Osteoblast (primary cell): ENCODE measurements around the gene FBXO22. TPM values are rescaled to one million over a fixed set of nuclear protein-coding genes. Genes with fewer than 3 reads are reported as not detected.

Source experiments
- DNase-seq: peaks from one replicate; pipeline ENCODE4 v3.0.0; 2011; ENCODE audit warnings: low spot score, mixed read lengths; ENCODE audit not compliant: insufficient read length; ENCODE audit errors: missing footprints
- H2AFZ ChIP-seq: 2 replicates; pipeline ENCODE4 v1.6.0; 2011; ENCODE audit warnings: mild to moderate bottlenecking, low read length
- H3K27ac ChIP-seq: 2 replicates; pipeline ENCODE4 v1.5.1; 2011; ENCODE audit warnings: mild to moderate bottlenecking, low read depth, low read length, moderate library complexity
- H3K27me3 ChIP-seq: 2 replicates; pipeline ENCODE4 v1.6.0; 2012; ENCODE audit warnings: mild to moderate bottlenecking, control low read depth, inconsistent platforms, low read length, moderate library complexity; ENCODE audit not compliant: insufficient read depth
- H3K36me3 ChIP-seq: 2 replicates; pipeline ENCODE4 v1.5.1; 2011; ENCODE audit warnings: mild to moderate bottlenecking, low read length, control low read depth, moderate library complexity; ENCODE audit not compliant: insufficient read depth
- H3K4me1 ChIP-seq: 2 replicates; pipeline ENCODE4 v1.5.1; 2011; ENCODE audit warnings: mild to moderate bottlenecking, low read length, control low read depth, moderate library complexity; ENCODE audit not compliant: insufficient read depth
- H3K4me2 ChIP-seq: 2 replicates; pipeline ENCODE4 v1.6.0; 2011; ENCODE audit warnings: mild to moderate bottlenecking, low read length; ENCODE audit not compliant: insufficient read depth
- H3K4me3 ChIP-seq: fragments of 200-600 bp; sonication (generic); 3 replicates; pipeline ENCODE4 v1.5.1; 2012; ENCODE audit warnings: mild to moderate bottlenecking, low read length, inconsistent platforms; ENCODE audit not compliant: insufficient read depth
- H3K79me2 ChIP-seq: 2 replicates; pipeline ENCODE4 v1.6.0; 2012; ENCODE audit warnings: mild to moderate bottlenecking, low read length, control low read depth, inconsistent platforms; ENCODE audit not compliant: insufficient read depth
- H3K9me3 ChIP-seq: 2 replicates; pipeline ENCODE4 v1.5.1; 2011; ENCODE audit warnings: low read depth, low read length, control low read depth
- H4K20me1 ChIP-seq: 2 replicates; pipeline ENCODE4 v1.6.0; 2012; ENCODE audit warnings: mild to moderate bottlenecking, low read length, control low read depth; ENCODE audit not compliant: insufficient read depth
- CTCF ChIP-seq: IDR thresholded peaks from 2 replicates; pipeline ENCODE4 v1.5.1; 2011; ENCODE audit warnings: mild to moderate bottlenecking, low read depth, low read length, moderate library complexity; ENCODE audit errors: extremely low read depth
- total RNA-seq: library from RNA; depleted of rRNA; stranded (reverse); fragments of >200 nt; gene quantifications from 2 replicates; pipeline ENCODE4 v1.2.3, GENCODE V29; 2012

The FBXO22 gene
- total RNA-seq, 1 donor, result 27.1 TPM

- no peak overlapping the region for H3K4me2 ChIP-seq
- TF ChIP-seq CTCF, result no peak
- H3K9me3 ChIP-seq, result no peaks in the 10 kb centered on the region
- H3K36me3 ChIP-seq, result no peaks in the 10 kb centered on the region
- H4K20me1 ChIP-seq, result no peaks in the 10 kb centered on the region
- H3K4me3 ChIP-seq, result no peak overlapping the region
- no peak for DNase-seq
- H2AFZ ChIP-seq, result no peak overlapping the region
- H3K79me2 ChIP-seq, result no peaks in the 10 kb centered on the region
- peaks cover 23% of the 10 kb centered on the region for H3K4me1 ChIP-seq
- no peak overlapping the region for H3K27ac ChIP-seq
- H3K27me3 ChIP-seq, result no peaks in the 10 kb centered on the region
Observed at GRCh38 chr15:75948761-75949296, 45.2 kb downstream of the FBXO22 start.

GRCh38 chr15:75952525-75952924 is 48.8 kb downstream of the FBXO22 start:
- Histone ChIP-seq H3K4me3 (no peak overlapping the region), H3K4me1 (peaks cover 3% of the 10 kb centered on the region)
- no peak for TF ChIP-seq CTCF

GRCh38 chr15:75955720-75956119 is 52.0 kb downstream of the FBXO22 start:
- Histone ChIP-seq H4K20me1 (no peaks in the 10 kb centered on the region), H3K4me2 (no peak overlapping the region), H3K27ac (no peak overlapping the region), H3K4me3 (no peak overlapping the region), H3K4me1 (no peaks in the 10 kb centered on the region), H3K9me3 (no peaks in the 10 kb centered on the region), H3K36me3 (no peaks in the 10 kb centered on the region), H3K79me2 (no peaks in the 10 kb centered on the region), H2AFZ (no peak overlapping the region), H3K27me3 (peaks cover 2% of the 10 kb centered on the region)
- no peak for DNase-seq
- no peak for TF ChIP-seq CTCF

More at GRCh38 chr15:75952525-75952924, 48.8 kb downstream of the FBXO22 start:
- no peaks in the 10 kb centered on the region for H4K20me1 ChIP-seq
- H2AFZ ChIP-seq, result no peak overlapping the region
- H3K27ac ChIP-seq, result no peak overlapping the region
- H3K36me3 ChIP-seq, result no peaks in the 10 kb centered on the region
- no peak for DNase-seq
- H3K79me2 ChIP-seq, result no peaks in the 10 kb centered on the region
- H3K4me2 ChIP-seq, result no peak overlapping the region
- H3K27me3 ChIP-seq, result peaks cover 1% of the 10 kb centered on the region
- H3K9me3 ChIP-seq, result no peaks in the 10 kb centered on the region

- H3K9me3 ChIP-seq, result no peaks in the 10 kb centered on the region
- H2AFZ ChIP-seq, result no peak overlapping the region
- no peak for TF ChIP-seq CTCF
- H4K20me1 ChIP-seq, result no peaks in the 10 kb centered on the region
- no peak for DNase-seq
- H3K4me3 ChIP-seq, result no peak overlapping the region
- H3K4me2 ChIP-seq, result no peak overlapping the region
- H3K27ac ChIP-seq, result no peak overlapping the region
- H3K4me1 ChIP-seq, result no peaks in the 10 kb centered on the region
- peaks cover 2% of the 10 kb centered on the region for H3K27me3 ChIP-seq
- H3K36me3 ChIP-seq, result no peaks in the 10 kb centered on the region
- H3K79me2 ChIP-seq, result no peaks in the 10 kb centered on the region
Observed at GRCh38 chr15:75961331-75961730, 57.7 kb downstream of the FBXO22 start.
